NB4 (cell line): ENCODE data around the gene ORC2.
"Not testable (repeated sequence)": the region's sequence is repeated elsewhere in the genome, so short reads cannot be mapped to it uniquely, and the experiment has no call there.

ENCODE experiments used
- DNase-seq: peaks from one replicate; pipeline ENCODE4 v3.0.0; 2010; ENCODE audit warnings: low read depth
- H3K4me3 ChIP-seq: one replicate; pipeline ENCODE4 v1.5.1; 2011; ENCODE audit warnings: mild to moderate bottlenecking, low read depth, low read length, moderate library complexity
- MYC ChIP-seq: IDR thresholded peaks from 2 replicates; pipeline ENCODE4 v1.6.1; 2011; ENCODE audit warnings: low read depth, low read length
- POLR2A ChIP-seq: IDR thresholded peaks from 2 replicates; pipeline ENCODE4 v1.6.1; 2011; ENCODE audit warnings: mild to moderate bottlenecking; ENCODE audit not compliant: insufficient read length; ENCODE audit errors: extremely low read depth
- TF ChIP-seq, protein P1 (sequence below): IDR thresholded peaks from 2 replicates; pipeline ENCODE4 v1.6.1; 2011; ENCODE audit warnings: low read depth, low read length
- TF ChIP-seq, protein P2 (sequence below): IDR thresholded peaks from one replicate; pipeline ENCODE4 v1.5.1; 2012; ENCODE audit warnings: low read depth, low read length

The ORC2 gene

DNA sequence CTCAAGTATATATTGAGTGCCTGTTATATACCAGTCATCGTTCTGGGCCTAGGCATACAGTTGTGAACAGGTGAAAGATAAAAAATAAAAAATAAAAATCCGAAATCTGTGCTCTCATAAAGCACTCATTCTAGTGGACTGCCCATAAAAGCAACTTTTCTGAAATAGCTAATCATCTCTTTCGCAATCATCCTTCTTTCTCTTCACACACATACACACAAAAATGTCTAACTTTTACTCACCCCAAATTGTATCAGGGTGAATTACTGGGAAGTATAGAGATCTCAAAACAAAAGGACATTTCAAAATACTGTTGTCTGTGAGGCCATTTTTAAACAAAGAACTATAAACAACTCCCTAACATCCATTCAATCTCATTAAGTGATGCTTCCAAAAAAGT is 29.6 kb upstream of the ORC2 start:
- TF ChIP-seq, protein P1, sequence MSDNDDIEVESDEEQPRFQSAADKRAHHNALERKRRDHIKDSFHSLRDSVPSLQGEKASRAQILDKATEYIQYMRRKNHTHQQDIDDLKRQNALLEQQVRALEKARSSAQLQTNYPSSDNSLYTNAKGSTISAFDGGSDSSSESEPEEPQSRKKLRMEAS: no peak
- TF ChIP-seq POLR2A (no peak), MYC (no peak)
- TF ChIP-seq, protein P2, sequence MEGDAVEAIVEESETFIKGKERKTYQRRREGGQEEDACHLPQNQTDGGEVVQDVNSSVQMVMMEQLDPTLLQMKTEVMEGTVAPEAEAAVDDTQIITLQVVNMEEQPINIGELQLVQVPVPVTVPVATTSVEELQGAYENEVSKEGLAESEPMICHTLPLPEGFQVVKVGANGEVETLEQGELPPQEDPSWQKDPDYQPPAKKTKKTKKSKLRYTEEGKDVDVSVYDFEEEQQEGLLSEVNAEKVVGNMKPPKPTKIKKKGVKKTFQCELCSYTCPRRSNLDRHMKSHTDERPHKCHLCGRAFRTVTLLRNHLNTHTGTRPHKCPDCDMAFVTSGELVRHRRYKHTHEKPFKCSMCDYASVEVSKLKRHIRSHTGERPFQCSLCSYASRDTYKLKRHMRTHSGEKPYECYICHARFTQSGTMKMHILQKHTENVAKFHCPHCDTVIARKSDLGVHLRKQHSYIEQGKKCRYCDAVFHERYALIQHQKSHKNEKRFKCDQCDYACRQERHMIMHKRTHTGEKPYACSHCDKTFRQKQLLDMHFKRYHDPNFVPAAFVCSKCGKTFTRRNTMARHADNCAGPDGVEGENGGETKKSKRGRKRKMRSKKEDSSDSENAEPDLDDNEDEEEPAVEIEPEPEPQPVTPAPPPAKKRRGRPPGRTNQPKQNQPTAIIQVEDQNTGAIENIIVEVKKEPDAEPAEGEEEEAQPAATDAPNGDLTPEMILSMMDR: no peak
- DNase-seq: no peak
- no peak overlapping the region for H3K4me3 ChIP-seq

DNA sequence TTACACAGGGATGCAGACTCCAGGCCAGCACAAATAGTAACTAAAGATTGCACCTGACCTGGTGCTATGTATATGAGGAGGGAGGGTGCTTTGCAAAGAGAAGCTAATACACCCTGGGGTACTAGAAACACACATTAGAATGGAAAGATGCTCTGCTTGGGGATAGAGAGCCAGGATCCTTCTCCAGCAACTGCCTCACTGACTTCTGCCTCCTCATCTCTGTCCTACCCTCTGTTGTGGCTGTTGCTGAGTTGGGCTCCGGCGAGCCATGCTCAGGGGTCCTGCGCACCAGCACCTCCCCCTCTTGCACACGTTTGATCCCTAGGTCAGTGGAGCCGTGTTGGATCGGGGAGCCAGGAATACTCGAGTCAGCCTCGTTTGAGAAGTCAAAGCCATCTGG is 23.7 kb upstream of the ORC2 start:
- TF ChIP-seq MYC (no peak), POLR2A (no peak)
- TF ChIP-seq, protein P1: no peak
- TF ChIP-seq, protein P2: no peak
- no peak for DNase-seq
- no peak overlapping the region for H3K4me3 ChIP-seq

DNA sequence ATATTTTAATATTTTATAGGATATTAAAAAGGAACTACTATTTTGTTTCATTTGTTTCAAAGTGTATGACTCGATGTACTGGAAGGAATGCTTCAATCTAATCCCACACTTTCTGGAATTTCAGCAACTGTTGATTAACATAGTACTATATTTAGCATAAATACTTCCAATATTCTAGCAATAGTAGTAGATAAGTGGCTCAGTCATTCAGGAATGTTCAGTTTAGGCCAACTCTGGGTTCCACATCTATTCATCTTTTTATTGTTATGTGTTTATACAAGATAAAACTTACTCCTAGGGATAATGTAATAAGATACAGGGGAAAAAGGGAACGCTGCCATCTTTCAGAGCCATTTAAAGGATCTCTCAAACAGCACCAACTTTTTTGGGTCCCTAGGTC is 22.3 kb upstream of the ORC2 start:
- TF ChIP-seq, protein P1: no peak
- TF ChIP-seq, protein P2: no peak
- TF ChIP-seq MYC: no peak
- TF ChIP-seq POLR2A: no peak
- H3K4me3 ChIP-seq: no peak overlapping the region
- DNase-seq: no peak

DNA sequence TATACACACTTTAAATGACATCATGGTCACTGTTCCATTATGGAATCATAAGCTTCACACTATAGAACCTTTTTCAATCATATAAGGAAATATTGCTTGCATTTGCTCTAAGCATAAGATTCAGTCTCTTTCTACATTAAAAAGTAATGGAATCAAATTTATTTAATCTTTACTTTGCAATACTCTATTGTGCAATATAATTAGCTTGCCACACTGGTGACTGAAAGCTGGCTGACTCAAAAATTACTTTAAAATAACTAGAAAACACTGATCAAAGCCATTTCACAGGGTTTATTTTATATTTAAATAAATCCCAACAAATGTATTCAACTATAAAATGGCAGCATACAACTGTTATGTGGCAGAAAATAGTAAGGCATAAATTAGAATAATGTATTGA is 13.2 kb upstream of the ORC2 start:
- TF ChIP-seq POLR2A: no peak
- TF ChIP-seq MYC: no peak
- TF ChIP-seq, protein P2: no peak
- TF ChIP-seq, protein P1: no peak
- no peak for DNase-seq
- no peak overlapping the region for H3K4me3 ChIP-seq

DNA sequence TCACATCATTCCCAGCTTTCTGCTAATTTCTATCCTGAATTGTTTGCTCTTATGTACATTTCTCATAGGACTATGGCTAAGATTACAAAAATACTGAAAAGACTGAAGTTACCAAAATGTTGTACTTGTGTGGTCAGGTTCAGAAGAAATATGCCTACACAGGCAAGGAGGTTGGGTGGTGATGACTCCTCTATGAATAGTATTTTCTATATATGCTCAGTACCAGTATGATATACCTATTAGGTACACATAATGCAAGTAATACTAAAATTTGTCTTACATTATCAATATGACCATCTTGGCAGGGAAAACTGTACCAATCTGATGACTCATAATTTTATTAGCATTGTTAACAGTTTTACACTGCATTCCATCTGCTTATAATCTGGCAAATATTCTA is 12.2 kb upstream of the ORC2 start:
- H3K4me3 ChIP-seq: no peak overlapping the region
- DNase-seq: no peak
- TF ChIP-seq, protein P2: no peak
- TF ChIP-seq POLR2A: no peak
- TF ChIP-seq, protein P1: no peak
- no peak for TF ChIP-seq MYC

DNA sequence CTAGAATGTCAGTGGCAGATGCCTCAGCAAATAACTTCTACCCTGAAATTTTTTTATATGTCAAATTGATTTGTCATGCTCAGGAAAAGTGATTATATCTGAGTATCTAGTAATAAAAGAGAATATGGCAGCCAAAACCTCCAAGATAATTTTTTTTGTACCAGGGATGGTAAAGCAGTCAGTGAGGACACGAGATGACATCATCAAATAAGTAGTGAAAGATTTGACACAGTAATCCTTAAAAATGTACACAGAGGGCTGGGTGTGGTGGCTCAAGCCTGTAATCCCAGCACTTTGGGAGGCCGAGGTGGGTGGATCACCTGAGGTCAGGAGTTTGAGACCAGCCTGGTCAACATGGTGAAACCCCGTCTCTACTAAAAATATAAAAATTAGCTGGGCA is 6.6 kb upstream of the ORC2 start:
- not testable (repeated sequence) for DNase-seq

More for the DNA sequence above, 6.6 kb upstream of the ORC2 start:
- H3K4me3 ChIP-seq: not testable (repeated sequence)
